Gastroesophageal sphincter (tissue), 4 donors: ENCODE results near the gene OR51D1. TPM values are rescaled to one million over a fixed set of nuclear protein-coding genes. Genes with fewer than 3 reads are reported as not detected.
A peak's percentile ranks its signal among the peaks of the same experiment; 100 is the strongest.

Experiments used
- ATAC-seq: fragments of 150-250 bp; one replicate; pipeline ENCODE4 v1.9.1; 2016; ENCODE audit warnings: mild to moderate bottlenecking, moderate library complexity
- H3K27ac ChIP-seq, 4 donors: fragments of 200-600 bp; sonication (generic) in 3 of 4; 1 replicate in 3 of 4; 2 replicates in 1 of 4; pipeline ENCODE4 v1.5.1; 2016 to 2019
- H3K27me3 ChIP-seq: fragments of 200-600 bp; sonication (generic); one replicate; pipeline ENCODE4 v1.5.1; 2019
- H3K36me3 ChIP-seq, 2 donors: fragments of 200-600 bp; sonication (generic); one replicate each; pipeline ENCODE4 v1.5.1; 2019; ENCODE audit warnings: control low read depth in 1 of 2
- H3K4me1 ChIP-seq, 3 donors: fragments of 200-600 bp; sonication (generic); 1 replicate in 2 of 3; 2 replicates in 1 of 3; pipeline ENCODE4 v1.5.1; 2016 to 2019; ENCODE audit warnings: control low read depth in 2 of 3
- H3K4me3 ChIP-seq, 2 donors: fragments of 200-600 bp; sonication (generic); one replicate each; pipeline ENCODE4 v1.5.1; 2019; ENCODE audit warnings: mild to moderate bottlenecking in 1 of 2, moderate library complexity in 1 of 2
- H3K9me3 ChIP-seq, 3 donors: fragments of 200-600 bp; sonication (generic); one replicate each; pipeline ENCODE4 v1.5.1; 2017 to 2019; ENCODE audit warnings: control low read depth in 2 of 3
- EP300 ChIP-seq: sonication (generic); formaldehyde crosslinking; IDR thresholded peaks from one replicate; pipeline ENCODE4 v1.6.1; 2017; ENCODE audit warnings: antibody characterized with exemption, mild to moderate bottlenecking
- POLR2A ChIP-seq, 2 donors: fragments of 450-650 bp; IDR thresholded peaks; one replicate each; pipeline ENCODE4 v1.6.1; 2017; ENCODE audit warnings: antibody characterized with exemption in 2 of 2, mild to moderate bottlenecking in 2 of 2, moderate library complexity in 1 of 2
- POLR2AphosphoS5 ChIP-seq: sonication (generic); formaldehyde crosslinking; IDR thresholded peaks from one replicate; pipeline ENCODE4 v1.6.1; 2017; ENCODE audit warnings: antibody characterized with exemption
- WGBS, 2 donors: methylation state at CpG; one replicate each; pipeline ENCODE4 v1.1.5; 2018; ENCODE audit warnings: low coverage in 1 of 2; 5-methylcytosine and 5-hydroxymethylcytosine counted together
- total RNA-seq, 4 donors: library from RNA; depleted of rRNA; stranded (reverse); fragments of >200 nt; gene quantifications; one replicate each; pipeline ENCODE4 v1.1.0, GENCODE V29; 2016
- TF ChIP-seq, protein P1 (sequence below), 4 experiments: fragments of 200-600 bp in 2 of 4; fragments of 450-650 bp in 2 of 4; sonication (generic) in 1 of 4; IDR thresholded peaks; one replicate each; pipeline ENCODE4 v1.5.1; 2017 to 2019; ENCODE audit warnings: antibody characterized with exemption in 4 of 4, mild to moderate bottlenecking in 2 of 4, moderate library complexity in 2 of 4

Gene OR51D1, protein sequence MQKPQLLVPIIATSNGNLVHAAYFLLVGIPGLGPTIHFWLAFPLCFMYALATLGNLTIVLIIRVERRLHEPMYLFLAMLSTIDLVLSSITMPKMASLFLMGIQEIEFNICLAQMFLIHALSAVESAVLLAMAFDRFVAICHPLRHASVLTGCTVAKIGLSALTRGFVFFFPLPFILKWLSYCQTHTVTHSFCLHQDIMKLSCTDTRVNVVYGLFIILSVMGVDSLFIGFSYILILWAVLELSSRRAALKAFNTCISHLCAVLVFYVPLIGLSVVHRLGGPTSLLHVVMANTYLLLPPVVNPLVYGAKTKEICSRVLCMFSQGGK
- not detected for total RNA-seq

DNA sequence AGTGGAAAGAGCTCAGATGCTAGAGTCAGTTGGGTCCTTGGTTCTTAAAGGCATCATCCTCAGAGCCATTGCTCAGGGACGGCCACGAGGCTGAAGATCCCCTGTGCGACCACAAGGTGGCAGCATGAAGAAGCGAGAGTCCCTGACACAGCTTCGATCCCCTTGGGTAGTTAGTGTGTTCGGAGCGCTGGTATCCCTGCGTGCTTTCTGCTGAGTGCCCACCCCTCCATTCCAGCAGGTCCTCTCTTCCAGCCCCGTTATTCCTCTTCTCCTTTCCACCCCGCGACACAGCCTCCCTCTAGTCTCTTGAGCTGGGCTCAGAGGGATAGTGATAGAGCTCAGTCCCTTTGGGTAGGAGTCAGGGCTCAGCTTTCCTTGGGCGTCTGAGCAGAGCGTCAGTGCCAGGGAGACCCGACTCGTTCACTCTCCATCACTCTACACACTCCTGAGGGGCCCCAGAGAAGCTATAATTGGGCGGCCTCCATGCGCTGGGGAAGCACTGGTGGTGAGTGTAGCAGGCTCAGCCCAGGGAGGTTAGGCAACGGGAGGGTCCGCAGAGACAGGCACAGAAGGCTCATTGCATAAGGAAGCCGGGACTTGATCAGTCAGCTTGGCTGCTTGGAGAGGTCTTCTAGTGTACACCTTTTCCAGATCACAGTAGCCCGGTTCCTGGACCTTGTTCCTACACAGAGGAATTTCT lies at the start of gene OR51D1:
TSS of gene OR51D1 (plus strand) at position 516 of the 700 bp plus-strand sequence. CDS start 2,314 bp downstream, outside the sequence.
- Histone ChIP-seq H3K4me1 (peaks cover 0 to 8% (median 0%) of the 10 kb centered on the region in 3 donors), H3K36me3 (no peaks in the 10 kb centered on the region), H3K27me3 (no peaks in the 10 kb centered on the region), H3K27ac (no peak within 1 kb of the TSS), H3K9me3 (no peaks in the 10 kb centered on the region), H3K4me3 (peak within 1 kb of the TSS in 1 of 2 donors; percentile 18)
- WGBS, 2 donors: 23 to 60% methylated on average over 1 to 7 of the region's 21 CpGs
- peak; percentile 86 for ATAC-seq
- no peak for TF ChIP-seq POLR2AphosphoS5
- TF ChIP-seq EP300: no peak
- no peak for TF ChIP-seq POLR2A (IDR thresholded peaks at IDR 0.05)
- TF ChIP-seq, protein P1, sequence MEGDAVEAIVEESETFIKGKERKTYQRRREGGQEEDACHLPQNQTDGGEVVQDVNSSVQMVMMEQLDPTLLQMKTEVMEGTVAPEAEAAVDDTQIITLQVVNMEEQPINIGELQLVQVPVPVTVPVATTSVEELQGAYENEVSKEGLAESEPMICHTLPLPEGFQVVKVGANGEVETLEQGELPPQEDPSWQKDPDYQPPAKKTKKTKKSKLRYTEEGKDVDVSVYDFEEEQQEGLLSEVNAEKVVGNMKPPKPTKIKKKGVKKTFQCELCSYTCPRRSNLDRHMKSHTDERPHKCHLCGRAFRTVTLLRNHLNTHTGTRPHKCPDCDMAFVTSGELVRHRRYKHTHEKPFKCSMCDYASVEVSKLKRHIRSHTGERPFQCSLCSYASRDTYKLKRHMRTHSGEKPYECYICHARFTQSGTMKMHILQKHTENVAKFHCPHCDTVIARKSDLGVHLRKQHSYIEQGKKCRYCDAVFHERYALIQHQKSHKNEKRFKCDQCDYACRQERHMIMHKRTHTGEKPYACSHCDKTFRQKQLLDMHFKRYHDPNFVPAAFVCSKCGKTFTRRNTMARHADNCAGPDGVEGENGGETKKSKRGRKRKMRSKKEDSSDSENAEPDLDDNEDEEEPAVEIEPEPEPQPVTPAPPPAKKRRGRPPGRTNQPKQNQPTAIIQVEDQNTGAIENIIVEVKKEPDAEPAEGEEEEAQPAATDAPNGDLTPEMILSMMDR (IDR thresholded peaks at IDR 0.05): peak; percentile 81 to 89 (median 86)

DNA sequence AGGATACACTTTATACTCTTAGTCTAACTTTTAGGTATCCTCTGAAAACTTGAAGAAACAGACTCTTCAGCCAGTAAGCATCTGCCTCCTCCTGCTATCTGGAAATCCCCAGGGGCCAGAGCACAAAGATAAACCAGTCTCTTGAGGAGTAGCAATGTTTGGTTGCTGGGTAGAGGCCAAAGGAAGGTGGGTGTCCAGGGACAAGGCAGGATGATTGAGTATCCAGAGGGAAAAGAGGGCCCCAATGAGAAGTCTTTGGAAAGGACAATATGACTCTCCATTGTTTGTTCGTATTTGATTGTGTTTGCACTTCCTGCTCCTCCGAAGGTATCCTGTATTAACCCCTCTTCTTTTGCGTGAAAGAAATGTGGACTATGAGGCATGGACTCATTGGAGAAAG lies 48.3 kb upstream of the OR51D1 start:
- TF ChIP-seq, protein P1 (IDR thresholded peaks at IDR 0.05): no peak
- TF ChIP-seq POLR2AphosphoS5: no peak
- TF ChIP-seq POLR2A (IDR thresholded peaks at IDR 0.05): no peak
- no peak for TF ChIP-seq EP300
- Histone ChIP-seq H3K27ac (no peak overlapping the region), H3K4me3 (no peak overlapping the region), H3K27me3 (peaks cover 15% of the 10 kb centered on the region), H3K9me3 (no peaks in the 10 kb centered on the region), H3K4me1 (no peaks in the 10 kb centered on the region), H3K36me3 (no peaks in the 10 kb centered on the region)
- ATAC-seq: no peak
- WGBS, 2 donors: 40 to 58% methylated on average over 1 to 2 of the region's 3 CpGs

DNA sequence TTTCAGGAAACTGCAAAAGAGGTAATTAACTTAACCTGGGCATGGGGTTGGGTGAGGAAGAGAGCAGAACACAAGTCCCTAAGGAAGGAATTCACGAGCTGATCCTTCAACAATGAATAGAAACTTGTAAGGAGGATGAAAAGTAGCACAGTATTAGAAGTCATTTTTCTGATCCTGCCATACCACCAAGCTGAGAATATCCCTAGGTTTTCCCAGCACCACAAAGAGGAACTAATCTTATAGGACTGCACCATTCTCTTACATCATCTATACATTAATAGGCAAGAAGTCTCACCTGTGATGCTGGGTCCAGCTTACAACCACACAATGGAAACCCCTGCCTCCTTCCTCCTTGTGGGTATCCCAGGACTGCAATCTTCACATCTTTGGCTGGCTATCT lies 43.5 kb upstream of the OR51D1 start, which contains the start of gene OR52I1:
TSS of gene OR52I1 (plus strand) at position 301 of the 400 bp plus-strand sequence. CDS start at position 301, 0 bp downstream.
- Histone ChIP-seq H3K4me1 (no peaks in the 10 kb centered on the region), H3K27me3 (no peaks in the 10 kb centered on the region), H3K27ac (no peak within 1 kb of the TSS), H3K9me3 (no peaks in the 10 kb centered on the region), H3K4me3 (no peak within 1 kb of the TSS), H3K36me3 (peaks cover 0 to 28% of the 10 kb centered on the region in 2 donors)
- no peak for ATAC-seq
- no peak for TF ChIP-seq EP300
- no peak for TF ChIP-seq POLR2AphosphoS5
- TF ChIP-seq, protein P1 (IDR thresholded peaks at IDR 0.05): no peak
- TF ChIP-seq POLR2A (IDR thresholded peaks at IDR 0.05): no peak
- WGBS, 2 donors: 79 to 89% methylated on average over 1 of the region's 1 CpG

DNA sequence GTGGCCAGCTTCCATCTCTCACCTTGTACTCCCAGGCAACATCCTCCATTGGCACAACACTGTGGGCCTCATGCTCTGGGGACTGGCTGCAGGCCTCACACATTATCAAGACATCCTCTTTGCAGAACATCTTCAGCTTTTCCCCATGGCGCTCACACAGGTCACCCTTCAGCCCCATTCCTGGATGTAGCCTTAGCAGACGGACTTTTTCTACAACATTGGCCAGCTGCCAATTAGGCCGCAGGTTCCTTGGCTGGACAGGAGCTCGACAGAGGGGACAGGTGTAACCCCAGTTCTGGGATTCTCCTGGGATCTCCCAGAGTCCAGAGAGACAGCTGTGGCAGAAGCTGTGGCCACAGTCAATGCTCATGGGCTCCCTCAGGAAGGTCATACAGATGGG lies 32.2 kb upstream of the OR51D1 start:
- no peaks in the 10 kb centered on the region for H3K9me3 ChIP-seq
- no peak overlapping the region for H3K27ac ChIP-seq
- no peak overlapping the region for H3K4me3 ChIP-seq
- no peak for TF ChIP-seq POLR2AphosphoS5
- no peak for TF ChIP-seq POLR2A (IDR thresholded peaks at IDR 0.05)
- TF ChIP-seq, protein P1 (IDR thresholded peaks at IDR 0.05): no peak
- TF ChIP-seq EP300: no peak
- H3K36me3 ChIP-seq: peaks cover 0 to 54% of the 10 kb centered on the region in 2 donors
- H3K4me1 ChIP-seq: peaks cover 0 to 24% (median 8%) of the 10 kb centered on the region in 3 donors
- WGBS, 2 donors: 93% methylated on average over 2 of the region's 4 CpGs; no CpG with 5 or more reads in 1 of the 2 donors
- no peaks in the 10 kb centered on the region for H3K27me3 ChIP-seq
- no peak for ATAC-seq
